SU-DHL-6 (cell line): ENCODE results near the gene PPP6R1.

Experiments
- EZH2phosphoT487 ChIP-seq: fragments of 200-600 bp; sonication (generic), shearing (Covaris generic); conservative IDR thresholded peaks from 2 replicates; pipeline ENCODE4 v1.6.1; 2018; ENCODE audit warnings: mild to moderate bottlenecking, antibody characterized with exemption, low read length, moderate library complexity, mixed read lengths
- TF ChIP-seq, protein P1 (sequence below): fragments of 200-600 bp; sonication (generic); IDR thresholded peaks from one replicate; pipeline ENCODE4 v1.5.1; 2017; ENCODE audit warnings: antibody characterized with exemption, mild to moderate bottlenecking, low read length, moderate library complexity; ENCODE audit not compliant: insufficient read depth, poor library complexity, severe bottlenecking

DNA sequence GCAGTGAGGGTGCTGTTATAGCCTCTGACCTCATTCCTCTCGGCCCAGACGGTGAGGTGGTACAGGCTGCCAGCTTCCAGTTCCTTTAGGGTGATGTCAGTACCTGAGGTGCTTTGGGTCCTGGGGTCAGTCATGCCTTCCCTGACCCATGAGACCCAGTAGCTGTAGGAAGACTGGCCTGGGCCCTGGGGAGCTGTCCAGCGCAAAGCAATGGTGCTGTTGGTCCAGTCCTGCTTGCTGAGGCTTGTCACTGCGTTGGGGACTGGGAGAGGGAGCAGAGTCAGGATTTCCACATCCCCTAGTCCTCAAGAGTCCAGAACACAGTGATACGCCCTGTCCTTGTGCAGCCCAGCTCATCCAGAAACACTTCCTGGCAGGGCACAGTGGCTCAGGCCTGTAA, 60.2 kb downstream of the PPP6R1 start:
- TF ChIP-seq, protein P1, sequence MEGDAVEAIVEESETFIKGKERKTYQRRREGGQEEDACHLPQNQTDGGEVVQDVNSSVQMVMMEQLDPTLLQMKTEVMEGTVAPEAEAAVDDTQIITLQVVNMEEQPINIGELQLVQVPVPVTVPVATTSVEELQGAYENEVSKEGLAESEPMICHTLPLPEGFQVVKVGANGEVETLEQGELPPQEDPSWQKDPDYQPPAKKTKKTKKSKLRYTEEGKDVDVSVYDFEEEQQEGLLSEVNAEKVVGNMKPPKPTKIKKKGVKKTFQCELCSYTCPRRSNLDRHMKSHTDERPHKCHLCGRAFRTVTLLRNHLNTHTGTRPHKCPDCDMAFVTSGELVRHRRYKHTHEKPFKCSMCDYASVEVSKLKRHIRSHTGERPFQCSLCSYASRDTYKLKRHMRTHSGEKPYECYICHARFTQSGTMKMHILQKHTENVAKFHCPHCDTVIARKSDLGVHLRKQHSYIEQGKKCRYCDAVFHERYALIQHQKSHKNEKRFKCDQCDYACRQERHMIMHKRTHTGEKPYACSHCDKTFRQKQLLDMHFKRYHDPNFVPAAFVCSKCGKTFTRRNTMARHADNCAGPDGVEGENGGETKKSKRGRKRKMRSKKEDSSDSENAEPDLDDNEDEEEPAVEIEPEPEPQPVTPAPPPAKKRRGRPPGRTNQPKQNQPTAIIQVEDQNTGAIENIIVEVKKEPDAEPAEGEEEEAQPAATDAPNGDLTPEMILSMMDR: no peak
- no peak for TF ChIP-seq EZH2phosphoT487
